ENCODE measurements around the gene GSDME.

GRCh38 chr7:24798261-24798660, 41.0 kb upstream of the GSDME start:
- TF ChIP-seq MAX (IDR thresholded peaks at IDR 0.05) (no peak), SP1 (IDR thresholded peaks at IDR 0.05) (no peak), CTCF (IDR thresholded peaks at IDR 0.05; ENCODE audit: low read depth, low read length, missing input control) (no peak), FOXA1 (IDR thresholded peaks at IDR 0.05) (no peak)
- TF ChIP-seq, protein P1, sequence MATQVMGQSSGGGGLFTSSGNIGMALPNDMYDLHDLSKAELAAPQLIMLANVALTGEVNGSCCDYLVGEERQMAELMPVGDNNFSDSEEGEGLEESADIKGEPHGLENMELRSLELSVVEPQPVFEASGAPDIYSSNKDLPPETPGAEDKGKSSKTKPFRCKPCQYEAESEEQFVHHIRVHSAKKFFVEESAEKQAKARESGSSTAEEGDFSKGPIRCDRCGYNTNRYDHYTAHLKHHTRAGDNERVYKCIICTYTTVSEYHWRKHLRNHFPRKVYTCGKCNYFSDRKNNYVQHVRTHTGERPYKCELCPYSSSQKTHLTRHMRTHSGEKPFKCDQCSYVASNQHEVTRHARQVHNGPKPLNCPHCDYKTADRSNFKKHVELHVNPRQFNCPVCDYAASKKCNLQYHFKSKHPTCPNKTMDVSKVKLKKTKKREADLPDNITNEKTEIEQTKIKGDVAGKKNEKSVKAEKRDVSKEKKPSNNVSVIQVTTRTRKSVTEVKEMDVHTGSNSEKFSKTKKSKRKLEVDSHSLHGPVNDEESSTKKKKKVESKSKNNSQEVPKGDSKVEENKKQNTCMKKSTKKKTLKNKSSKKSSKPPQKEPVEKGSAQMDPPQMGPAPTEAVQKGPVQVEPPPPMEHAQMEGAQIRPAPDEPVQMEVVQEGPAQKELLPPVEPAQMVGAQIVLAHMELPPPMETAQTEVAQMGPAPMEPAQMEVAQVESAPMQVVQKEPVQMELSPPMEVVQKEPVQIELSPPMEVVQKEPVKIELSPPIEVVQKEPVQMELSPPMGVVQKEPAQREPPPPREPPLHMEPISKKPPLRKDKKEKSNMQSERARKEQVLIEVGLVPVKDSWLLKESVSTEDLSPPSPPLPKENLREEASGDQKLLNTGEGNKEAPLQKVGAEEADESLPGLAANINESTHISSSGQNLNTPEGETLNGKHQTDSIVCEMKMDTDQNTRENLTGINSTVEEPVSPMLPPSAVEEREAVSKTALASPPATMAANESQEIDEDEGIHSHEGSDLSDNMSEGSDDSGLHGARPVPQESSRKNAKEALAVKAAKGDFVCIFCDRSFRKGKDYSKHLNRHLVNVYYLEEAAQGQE (IDR thresholded peaks at IDR 0.05), result no peak

Measured in liver (tissue), 3 donors.